ENCODE data around the gene TMEM184A. TPM values are rescaled to one million over a fixed set of nuclear protein-coding genes. Genes with fewer than 3 reads are reported as not detected.

Gene TMEM184A
- 0.07 and 0.25 TPM in 2 replicates for total RNA-seq

GRCh38 chr7:1555813-1556543 lies at the start of gene TMEM184A:
TSS of gene TMEM184A (minus strand) at chr7:1556205. CDS start at chr7:1555484, 721 bp downstream.

GRCh38 chr7:1569833-1570632 lies 14.0 kb upstream of the TMEM184A start, which contains the start of gene PSMG3:
TSS of gene PSMG3 (minus strand) at chr7:1570032. CDS start at chr7:1569339, 693 bp downstream.

GRCh38 chr7:1503816-1504775 lies 51.9 kb downstream of the TMEM184A start, which contains the start of gene INTS1:
TSS of gene INTS1 (minus strand) at chr7:1504389. CDS start at chr7:1503960, 429 bp downstream.

Other genes with a start within 250 kb of the TMEM184A start
- gene MICALL2, start 96.7 kb downstream of the TMEM184A start, total RNA-seq, result 20.2 and 24.1 TPM in 2 replicates
- gene INTS1, start 51.8 kb downstream of the TMEM184A start, total RNA-seq, result 65.2 and 72.0 TPM in 2 replicates
- gene MAFK, start 25.5 kb downstream of the TMEM184A start, total RNA-seq, result 29.1 and 30.0 TPM in 2 replicates
- 38.4 and 40.7 TPM in 2 replicates for gene PSMG3, start 13.8 kb upstream of the TMEM184A start, total RNA-seq
- gene ELFN1, start 114.1 kb upstream of the TMEM184A start, total RNA-seq, result 0.84 and 1.1 TPM in 2 replicates

Measured in mammary microvascular endothelial cell (primary cell).